ENCODE data around the gene HMBS. TPM values are rescaled to one million over a fixed set of nuclear protein-coding genes. Genes with fewer than 3 reads are reported as not detected.

Gene HMBS
- total RNA-seq, 4 donors from 2014 or later, result 9.5 to 19.9 (median 15.3) TPM

GRCh38 chr11:119044708-119045107 is 40.0 kb upstream of the HMBS start:
- intact Hi-C loops (cut with DNase I; ENCODE audit: low total_unique reads), result no loop called here
- no peak for DNase-seq
- Histone ChIP-seq H3K36me3 (no peaks in the 10 kb centered on the region), H3K27ac (no peak overlapping the region), H3K4me1 (no peaks in the 10 kb centered on the region), H3K9me3 (no peaks in the 10 kb centered on the region), H3K4me3 (no peak overlapping the region), H3K27me3 (no peaks in the 10 kb centered on the region)
- TF ChIP-seq POLR2A (IDR thresholded peaks at IDR 0.05), result no peak
- TF ChIP-seq CTCF (IDR thresholded peaks at IDR 0.05), result no peak

GRCh38 chr11:119046489-119046888 is 38.2 kb upstream of the HMBS start:
- no peaks in the 10 kb centered on the region for H3K27me3 ChIP-seq
- no peaks in the 10 kb centered on the region for H3K4me1 ChIP-seq
- no peak overlapping the region for H3K27ac ChIP-seq
- intact Hi-C loops (cut with DNase I; ENCODE audit: low total_unique reads), result no loop called here
- H3K9me3 ChIP-seq, result no peaks in the 10 kb centered on the region
- H3K4me3 ChIP-seq, result no peak overlapping the region
- no peak for TF ChIP-seq CTCF (IDR thresholded peaks at IDR 0.05)
- no peak for TF ChIP-seq POLR2A (IDR thresholded peaks at IDR 0.05)
- H3K36me3 ChIP-seq, result no peaks in the 10 kb centered on the region
- no peak for DNase-seq

DNA sequence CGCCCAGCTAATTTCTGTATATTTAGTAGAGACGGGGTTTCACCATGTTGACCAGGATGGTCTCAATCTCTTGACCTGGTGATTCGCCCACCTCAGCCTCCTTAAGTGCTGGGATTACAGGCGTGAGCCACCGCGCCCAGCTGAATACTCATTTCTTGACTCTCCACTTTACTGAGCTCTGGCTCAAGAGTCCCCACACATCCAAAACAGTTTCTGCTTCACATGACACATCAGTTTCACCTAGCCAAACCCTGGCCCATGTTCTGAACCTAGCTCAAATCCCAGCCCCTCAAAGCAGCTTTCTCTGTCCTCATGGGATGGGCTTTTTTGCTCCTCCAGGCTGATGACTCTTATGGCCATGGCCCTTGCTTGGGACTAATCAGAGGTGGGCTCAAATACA is 37.5 kb upstream of the HMBS start:
- Histone ChIP-seq H3K36me3 (no peaks in the 10 kb centered on the region), H3K4me3 (no peak overlapping the region), H3K9me3 (no peaks in the 10 kb centered on the region), H3K27me3 (no peaks in the 10 kb centered on the region), H3K4me1 (no peaks in the 10 kb centered on the region), H3K27ac (no peak overlapping the region)
- intact Hi-C loops (cut with DNase I; ENCODE audit: low total_unique reads), result no loop called here
- TF ChIP-seq POLR2A (IDR thresholded peaks at IDR 0.05), result no peak
- TF ChIP-seq CTCF (IDR thresholded peaks at IDR 0.05), result no peak
- DNase-seq, result no peak

DNA sequence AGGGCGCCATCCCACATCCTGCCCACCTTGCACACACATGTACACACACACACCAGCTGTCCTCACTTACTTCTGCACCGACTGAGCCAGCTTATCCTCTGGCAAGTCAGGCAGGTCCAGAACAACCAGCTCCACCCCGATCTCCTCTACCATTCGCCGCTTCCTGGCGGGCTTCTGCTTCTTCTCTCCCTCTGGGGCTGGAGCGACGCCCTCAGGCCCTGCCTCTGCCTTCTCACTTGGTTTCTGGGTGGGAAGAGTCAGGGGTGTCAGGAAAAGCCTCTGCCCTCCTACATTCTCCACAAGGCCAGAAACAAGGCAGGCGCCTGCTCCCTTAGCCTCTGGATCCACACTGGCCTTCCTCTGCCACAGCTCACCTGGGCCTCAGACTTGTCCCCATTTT is 36.0 kb upstream of the HMBS start:
- Histone ChIP-seq H3K27ac (no peak overlapping the region), H3K9me3 (no peaks in the 10 kb centered on the region), H3K36me3 (no peaks in the 10 kb centered on the region), H3K27me3 (no peaks in the 10 kb centered on the region), H3K4me3 (no peak overlapping the region), H3K4me1 (no peaks in the 10 kb centered on the region)
- TF ChIP-seq CTCF (IDR thresholded peaks at IDR 0.05), result no peak
- no peak for TF ChIP-seq POLR2A (IDR thresholded peaks at IDR 0.05)
- DNase-seq, result no peak
- intact Hi-C loops (cut with DNase I; ENCODE audit: low total_unique reads), result no loop called here

GRCh38 chr11:119049081-119049480 is 35.6 kb upstream of the HMBS start:
- no peak for DNase-seq
- H3K4me1 ChIP-seq, result no peaks in the 10 kb centered on the region
- H3K27me3 ChIP-seq, result no peaks in the 10 kb centered on the region
- H3K27ac ChIP-seq, result no peak overlapping the region
- H3K4me3 ChIP-seq, result no peak overlapping the region
- no peaks in the 10 kb centered on the region for H3K9me3 ChIP-seq
- no peak for TF ChIP-seq CTCF (IDR thresholded peaks at IDR 0.05)
- TF ChIP-seq POLR2A (IDR thresholded peaks at IDR 0.05), result no peak
- intact Hi-C loops (cut with DNase I; ENCODE audit: low total_unique reads), result no loop called here
- no peaks in the 10 kb centered on the region for H3K36me3 ChIP-seq

Measured in uterus (tissue), 4 donors.